ENCODE results near the gene ERBB4. TPM values are rescaled to one million over a fixed set of nuclear protein-coding genes. Genes with fewer than 3 reads are reported as not detected.

Gene ERBB4
- total RNA-seq, 4 donors from 2014 or later = 1.6 to 5.7 (median 3.5) TPM

- in situ Hi-C loops (cut with MboI; ENCODE audit: low sequenced_read_pairs in 4 of 4) = loop anchor here in 1 of 4 donors (10.0 kb wide), 1 partner anchor 800 kb away; no protein-coding TSS in a partner anchor
- Histone ChIP-seq H3K4me3 (no peak overlapping the region), H3K9me3 (no peaks in the 10 kb centered on the region), H3K4me1 (peaks cover 0 to 4% of the 10 kb centered on the region in 2 donors), H3K27ac (no peak overlapping the region), H3K36me3 (no peaks in the 10 kb centered on the region), H3K27me3 (no peaks in the 10 kb centered on the region)
- ATAC-seq (no peak), DNase-seq (no peak)
- TF ChIP-seq POLR2A (IDR thresholded peaks at IDR 0.05) = no peak
- TF ChIP-seq CTCF (IDR thresholded peaks at IDR 0.05 in 4 of 5, conservative IDR thresholded peaks at IDR 0.05 in 1 of 5) = no peak
- intact Hi-C loops (cut with DNase I; ENCODE audit: low total_unique reads) = no loop called here
These were observed 783.4 kb downstream of the ERBB4 start for GRCh38 chr2:211755187-211755586.

- no peaks in the 10 kb centered on the region for H3K36me3 ChIP-seq
- no peaks in the 10 kb centered on the region for H3K27me3 ChIP-seq
- in situ Hi-C loops (cut with MboI; ENCODE audit: low sequenced_read_pairs in 4 of 4) (loop anchor here in 1 of 4 donors (10.0 kb wide), 1 partner anchor 803 kb away; no protein-coding TSS in a partner anchor), intact Hi-C loops (cut with DNase I; ENCODE audit: low total_unique reads) (no loop called here)
- no peak overlapping the region for H3K27ac ChIP-seq
- H3K4me3 ChIP-seq = no peak overlapping the region
- DNase-seq (no peak), ATAC-seq (no peak)
- H3K9me3 ChIP-seq = no peaks in the 10 kb centered on the region
- H3K4me1 ChIP-seq = peaks cover 0 to 4% of the 10 kb centered on the region in 2 donors
- TF ChIP-seq POLR2A (IDR thresholded peaks at IDR 0.05) (no peak), CTCF (IDR thresholded peaks at IDR 0.05 in 4 of 5, conservative IDR thresholded peaks at IDR 0.05 in 1 of 5) (no peak)
These were observed 786.8 kb downstream of the ERBB4 start for GRCh38 chr2:211751848-211752247.

- no peaks in the 10 kb centered on the region for H3K36me3 ChIP-seq
- no peak overlapping the region for H3K27ac ChIP-seq
- intact Hi-C loops (cut with DNase I; ENCODE audit: low total_unique reads) (no loop called here), in situ Hi-C loops (cut with MboI; ENCODE audit: low sequenced_read_pairs in 4 of 4) (no loop called here)
- H3K4me1 ChIP-seq = peaks cover 0 to 9% of the 10 kb centered on the region in 2 donors
- H3K27me3 ChIP-seq = no peaks in the 10 kb centered on the region
- DNase-seq (no peak), ATAC-seq (no peak)
- H3K9me3 ChIP-seq = no peaks in the 10 kb centered on the region
- no peak overlapping the region for H3K4me3 ChIP-seq
- no peak for TF ChIP-seq POLR2A (IDR thresholded peaks at IDR 0.05)
- no peak for TF ChIP-seq CTCF (IDR thresholded peaks at IDR 0.05 in 4 of 5, conservative IDR thresholded peaks at IDR 0.05 in 1 of 5)
These were observed 790.3 kb downstream of the ERBB4 start for GRCh38 chr2:211748339-211748738.

GRCh38 chr2:211745295-211746097 is 793.1 kb downstream of the ERBB4 start:
- no peaks in the 10 kb centered on the region for H3K36me3 ChIP-seq
- H3K27me3 ChIP-seq = no peaks in the 10 kb centered on the region
- ATAC-seq (peak in 1 of 2 donors; percentile 74), DNase-seq (peak; percentile 6 to 31)
- TF ChIP-seq CTCF (IDR thresholded peaks at IDR 0.05 in 4 of 5, conservative IDR thresholded peaks at IDR 0.05 in 1 of 5) (peak; percentile 49 to 85 (median 73)), POLR2A (IDR thresholded peaks at IDR 0.05) (no peak)
- no peak overlapping the region for H3K4me3 ChIP-seq
- intact Hi-C loops (cut with DNase I; ENCODE audit: low total_unique reads) = loop anchor here (1.0 to 2.0 kb wide), 2 partner anchors 803 to 822 kb away; no protein-coding TSS in a partner anchor
- no peaks in the 10 kb centered on the region for H3K9me3 ChIP-seq
- in situ Hi-C loops (cut with MboI; ENCODE audit: low sequenced_read_pairs in 4 of 4) = no loop called here
- peaks cover 0 to 5% of the 10 kb centered on the region in 2 donors for H3K4me1 ChIP-seq
- no peak overlapping the region for H3K27ac ChIP-seq

Measured in gastrocnemius medialis (tissue), 4 donors.